Panc1 (cell line): ENCODE data around the gene GLIPR1L2.
"Not testable (repeated sequence)": the region's sequence is repeated elsewhere in the genome, so short reads cannot be mapped to it uniquely, and the experiment has no call there.

Source experiments
- CTCF ChIP-seq: fragments of 450-650 bp; IDR thresholded peaks from 2 replicates; pipeline ENCODE4 v1.5.1; 2017; ENCODE audit warnings: mild to moderate bottlenecking
- POLR2AphosphoS5 ChIP-seq: IDR thresholded peaks from 2 replicates; pipeline ENCODE4 v1.6.1; 2012; ENCODE audit warnings: mild to moderate bottlenecking, low read depth, low read length, moderate library complexity
- SIN3A ChIP-seq: IDR thresholded peaks from 2 replicates; pipeline ENCODE4 v1.6.1; 2012; ENCODE audit warnings: low read depth, mild to moderate bottlenecking, low read length, moderate library complexity, borderline replicate concordance; ENCODE audit not compliant: insufficient read depth
- TCF7L2 ChIP-seq: IDR thresholded peaks from 2 replicates; pipeline ENCODE4 v1.6.1; 2011; ENCODE audit warnings: mild to moderate bottlenecking, low read depth, low read length, inconsistent platforms

GRCh38 chr12:75441687-75442449, 51.0 kb downstream of the GLIPR1L2 start:
- TF ChIP-seq CTCF, SIN3A, POLR2AphosphoS5, TCF7L2: not testable (repeated sequence)
